Hematopoietic multipotent progenitor cell treated with erythropoietin and hydrocortisone succinate and interleukin-3 and kit ligand, for 8 days (in vitro differentiated cells): ENCODE results near the gene FHL5.
"Not testable (repeated sequence)": the region's sequence is repeated elsewhere in the genome, so short reads cannot be mapped to it uniquely, and the experiment has no call there.

Experiments
- DNase-seq: peaks from one replicate; pipeline ENCODE4 v3.0.0-alpha.2; 2015

The FHL5 gene

GRCh38 chr6:96562886-96563285, at the start of gene FHL5:
Gene FHL5, plus strand, starts transcription at chr6:96563128. Its CDS starts 40,486 bp downstream, at chr6:96603614.
- DNase-seq, result no peak

GRCh38 chr6:96520171-96521115, 42.5 kb upstream of the FHL5 start:
- peak; percentile 50 for DNase-seq

- DNase-seq, result no peak
Observed at GRCh38 chr6:96521306-96521643, 41.7 kb upstream of the FHL5 start.

- peak; percentile 94 for DNase-seq
Observed at GRCh38 chr6:96521644-96522464, 41.1 kb upstream of the FHL5 start, which contains the start of gene UFL1. Gene UFL1, plus strand, starts transcription at chr6:96521806. Its CDS starts 68 bp downstream, at chr6:96521874.

GRCh38 chr6:96522465-96523009, 40.4 kb upstream of the FHL5 start:
- DNase-seq, result no peak

GRCh38 chr6:96528193-96528592, 34.7 kb upstream of the FHL5 start:
- DNase-seq, result no peak

GRCh38 chr6:96532399-96532798, 30.5 kb upstream of the FHL5 start:
- DNase-seq, result no peak

GRCh38 chr6:96537726-96538125, 25.2 kb upstream of the FHL5 start:
- no peak for DNase-seq

- DNase-seq, result peak; percentile 52
Observed at GRCh38 chr6:96542702-96543101, 20.2 kb upstream of the FHL5 start.

GRCh38 chr6:96545882-96546281, 17.0 kb upstream of the FHL5 start:
- DNase-seq, result no peak

GRCh38 chr6:96547654-96548053, 15.3 kb upstream of the FHL5 start:
- DNase-seq, result no peak

- DNase-seq, result no peak
Observed at GRCh38 chr6:96554558-96554957, 8.4 kb upstream of the FHL5 start.

- not testable (repeated sequence) for DNase-seq
Observed at GRCh38 chr6:96559740-96560139, 3.2 kb upstream of the FHL5 start.

- no peak for DNase-seq
Observed at GRCh38 chr6:96563853-96564252, 925 bp downstream of the FHL5 start.

GRCh38 chr6:96570053-96570452, 7.1 kb downstream of the FHL5 start:
- no peak for DNase-seq

GRCh38 chr6:96571551-96571950, 8.6 kb downstream of the FHL5 start:
- no peak for DNase-seq

- DNase-seq, result peak; percentile 4
Observed at GRCh38 chr6:96575359-96575758, 12.4 kb downstream of the FHL5 start.

- DNase-seq, result peak; percentile 57
Observed at GRCh38 chr6:96576221-96576620, 13.3 kb downstream of the FHL5 start.

GRCh38 chr6:96582021-96582420, 19.1 kb downstream of the FHL5 start:
- no peak for DNase-seq

GRCh38 chr6:96582436-96582835, 19.5 kb downstream of the FHL5 start:
- no peak for DNase-seq

- DNase-seq, result no peak
Observed at GRCh38 chr6:96604420-96604819, 41.5 kb downstream of the FHL5 start.

- DNase-seq, result no peak
Observed at GRCh38 chr6:96608074-96608473, 45.1 kb downstream of the FHL5 start.

GRCh38 chr6:96610019-96610418, 47.1 kb downstream of the FHL5 start:
- DNase-seq, result no peak
